Esophagus muscularis mucosa (tissue), 4 donors: ENCODE measurements around the gene C8G.

Source experiments
- CTCF ChIP-seq, 3 experiments: fragments of 200-600 bp in 2 of 3; fragments of 450-650 bp in 1 of 3; sonication (generic) in 2 of 3; IDR thresholded peaks; one replicate each; pipeline ENCODE4 v1.5.1; 2017 to 2019; ENCODE audit warnings: antibody characterized with exemption in 3 of 3, mild to moderate bottlenecking in 2 of 3, moderate library complexity in 1 of 3
- EP300 ChIP-seq: sonication (generic); formaldehyde crosslinking; IDR thresholded peaks from one replicate; pipeline ENCODE4 v1.6.1; 2017; ENCODE audit warnings: antibody characterized with exemption
- POLR2A ChIP-seq: fragments of 450-650 bp; IDR thresholded peaks from one replicate; pipeline ENCODE4 v1.6.1; 2017; ENCODE audit warnings: antibody characterized with exemption, moderate library complexity, mild to moderate bottlenecking, low read depth
- POLR2AphosphoS5 ChIP-seq, 2 donors: sonication (generic); formaldehyde crosslinking; IDR thresholded peaks; one replicate each; pipeline ENCODE4 v1.6.1; 2017; ENCODE audit warnings: antibody characterized with exemption in 2 of 2

GRCh38 chr9:136969774-136970173 is 24.7 kb downstream of the C8G start:
- TF ChIP-seq CTCF (IDR thresholded peaks at IDR 0.05) (no peak), POLR2A (no peak), EP300 (no peak), POLR2AphosphoS5 (IDR thresholded peaks at IDR 0.05) (no peak)
